A549 (cell line): ENCODE data around the gene SKI.

Source experiments
- CTCF ChIP-seq: fragments of >200 bp; sonication (Bioruptor Twin); formaldehyde crosslinking; IDR thresholded peaks from 3 replicates; pipeline ENCODE4 v1.5.1; 2016
- POLR2A ChIP-seq: IDR thresholded peaks from 2 replicates; pipeline ENCODE4 v1.6.1; 2012; ENCODE audit warnings: mild to moderate bottlenecking, low read length
- POLR2AphosphoS2 ChIP-seq: conservative IDR thresholded peaks from 2 replicates; pipeline ENCODE4 v1.6.1; 2012; ENCODE audit warnings: low read length, improper control_type of control experiment, inconsistent platforms

DNA sequence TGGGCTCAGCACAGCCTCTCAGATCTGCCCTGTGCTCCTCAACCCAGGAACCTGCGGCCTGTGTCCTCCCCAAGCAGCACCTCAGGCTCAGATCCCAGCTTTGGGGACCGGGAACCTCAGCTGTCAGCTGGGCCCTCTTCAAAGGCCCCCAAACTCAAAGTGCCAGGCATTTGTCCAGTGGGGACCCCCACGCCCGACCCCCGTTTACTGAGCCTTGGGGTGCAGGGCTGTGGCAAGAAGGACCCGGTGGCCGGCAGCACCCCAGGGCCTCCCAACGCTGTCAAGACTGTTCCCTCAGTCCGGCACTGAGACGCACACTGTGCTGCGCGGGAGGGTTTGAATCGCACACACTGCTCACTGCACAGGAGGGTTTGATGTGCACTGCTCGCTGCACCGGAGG lies 128.3 kb downstream of the SKI start:
- TF ChIP-seq POLR2AphosphoS2 (no peak), POLR2A (no peak), CTCF (no peak)
